Vagina (tissue), 2 donors: ENCODE results near the gene ELAVL1.

Experiments
- CTCF ChIP-seq, 3 experiments: fragments of 450-650 bp in 2 of 3; fragments of 200-600 bp in 1 of 3; sonication (generic) in 1 of 3; IDR thresholded peaks; one replicate each; pipeline ENCODE4 v1.5.1; 2017 to 2019; ENCODE audit warnings: antibody characterized with exemption in 3 of 3, mild to moderate bottlenecking in 2 of 3, moderate library complexity in 2 of 3
- POLR2A ChIP-seq, 2 donors: fragments of 450-650 bp; IDR thresholded peaks; one replicate each; pipeline ENCODE4 v1.6.1; 2017; ENCODE audit warnings: antibody characterized with exemption in 2 of 2, mild to moderate bottlenecking in 2 of 2, moderate library complexity in 2 of 2
- POLR2AphosphoS5 ChIP-seq, 2 donors: sonication (generic); formaldehyde crosslinking; IDR thresholded peaks; one replicate each; pipeline ENCODE4 v1.9.0; 2017; ENCODE audit warnings: antibody characterized with exemption in 2 of 2, mild to moderate bottlenecking in 2 of 2, low read depth in 1 of 2; ENCODE audit not compliant: insufficient read depth in 1 of 2

DNA sequence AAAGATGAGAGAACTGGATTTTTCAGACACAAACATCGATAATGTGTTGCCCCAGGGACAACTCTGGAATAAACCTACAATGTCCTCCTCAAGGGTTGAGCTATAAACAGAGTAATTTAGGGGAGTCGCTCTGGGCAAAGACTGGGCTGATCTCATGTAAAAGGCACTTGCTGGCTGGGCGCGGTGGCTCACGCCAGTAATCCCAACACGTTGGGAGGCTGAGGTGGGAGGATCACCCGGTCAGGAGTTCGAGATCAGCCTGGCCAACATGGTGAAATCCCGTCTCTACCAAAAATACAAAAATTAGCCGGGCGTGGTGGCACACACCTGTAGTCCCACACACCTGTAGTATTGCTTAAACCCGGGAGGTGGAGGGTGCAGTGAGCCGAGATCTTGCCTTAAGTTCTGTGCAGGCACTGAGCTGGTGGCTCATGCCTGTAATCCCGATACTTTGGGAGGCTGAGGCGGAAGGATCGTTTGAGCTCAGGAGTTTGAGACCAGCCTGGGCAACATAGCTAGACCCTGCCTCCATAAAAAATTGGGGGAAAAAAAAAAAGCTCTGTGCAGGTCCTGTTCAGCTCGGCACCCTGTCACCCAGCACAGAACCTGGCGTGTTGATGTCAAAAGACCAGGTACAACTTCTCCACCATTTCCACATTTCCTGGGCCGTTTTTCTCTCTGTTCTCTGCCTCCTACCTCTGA, 63.4 kb downstream of the ELAVL1 start:
- no peak for TF ChIP-seq CTCF (IDR thresholded peaks at IDR 0.05)
- TF ChIP-seq POLR2A (IDR thresholded peaks at IDR 0.05): no peak
- no peak for TF ChIP-seq POLR2AphosphoS5 (IDR thresholded peaks at IDR 0.05; ENCODE audit: insufficient read depth in 1 of 2, low read depth in 1 of 2)
